ENCODE data around the gene RNF135.
A peak's percentile ranks its signal among the peaks of the same experiment; 100 is the strongest.
"Not testable (repeated sequence)": the region's sequence is repeated elsewhere in the genome, so short reads cannot be mapped to it uniquely, and the experiment has no call there.

RNF135 gene

DNA sequence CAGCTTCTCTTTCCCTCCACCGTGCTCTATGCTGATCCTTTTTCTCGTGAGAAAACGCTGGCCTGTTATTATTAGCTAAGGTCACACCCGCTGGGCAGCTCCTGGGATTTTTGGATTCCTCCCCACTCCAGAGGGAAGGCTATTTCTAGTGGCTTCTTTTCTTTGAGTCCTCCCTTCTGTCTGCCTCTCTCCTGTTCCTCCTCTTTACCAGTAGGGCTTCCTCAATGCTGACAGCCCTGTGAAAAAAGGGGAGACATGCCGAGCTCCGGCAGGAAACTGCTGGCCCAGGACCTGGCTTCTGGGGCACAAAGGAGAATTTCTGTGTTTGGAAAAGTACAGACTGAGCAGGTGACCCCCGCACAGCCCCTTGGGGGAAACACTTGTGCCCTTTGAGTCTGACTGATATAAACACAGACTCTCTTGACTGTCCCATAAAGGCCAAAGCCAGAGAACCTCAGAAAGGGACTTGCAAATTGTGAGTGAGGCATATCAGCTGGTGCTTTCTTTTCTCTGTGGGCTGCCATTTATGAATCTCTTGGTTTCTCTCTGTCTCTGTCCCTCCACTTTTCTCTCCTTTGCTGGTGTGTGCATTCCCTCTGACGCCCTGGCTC, 14.0 kb upstream of the RNF135 start:
- no peak for DNase-seq

DNA sequence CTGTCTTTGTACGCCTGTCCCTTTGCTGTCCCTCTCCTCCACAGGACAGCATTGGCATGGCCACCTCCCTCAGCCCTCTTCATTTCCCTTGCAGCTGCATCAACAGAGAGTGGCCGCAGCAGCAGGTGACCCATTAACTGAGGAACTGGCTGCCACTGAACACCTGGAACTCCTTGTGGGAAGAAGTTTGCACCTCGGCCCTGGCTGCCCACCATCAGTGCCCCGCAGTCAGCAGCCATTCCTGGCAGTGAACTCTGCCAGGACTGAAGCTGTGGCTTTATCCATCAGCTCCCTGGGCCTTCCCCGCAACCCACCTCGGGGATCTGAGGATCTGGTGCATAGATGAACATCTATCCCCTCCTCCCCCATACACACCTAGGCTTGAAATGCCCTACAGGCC, 13.1 kb upstream of the RNF135 start:
- DNase-seq, result no peak

DNA sequence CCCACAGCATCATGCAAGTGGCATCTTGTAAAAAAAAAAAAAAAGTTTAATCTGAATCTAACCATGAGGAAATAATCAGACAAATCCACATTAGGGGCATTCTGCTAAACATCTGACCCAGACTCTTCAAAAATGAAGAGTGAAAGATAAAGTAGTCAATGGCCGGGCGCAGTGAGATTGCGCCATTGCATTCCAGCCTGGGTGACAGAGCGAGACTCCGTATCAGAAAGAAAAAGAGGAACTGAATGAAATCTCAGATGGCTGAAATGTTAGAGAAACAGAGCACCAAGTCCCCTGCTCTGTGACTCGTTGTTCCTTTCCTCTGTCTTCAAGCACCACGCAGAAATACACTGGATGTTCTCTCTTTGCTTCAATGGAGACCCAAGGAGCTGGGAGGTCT, 12.7 kb upstream of the RNF135 start:
- DNase-seq, result no peak

DNA sequence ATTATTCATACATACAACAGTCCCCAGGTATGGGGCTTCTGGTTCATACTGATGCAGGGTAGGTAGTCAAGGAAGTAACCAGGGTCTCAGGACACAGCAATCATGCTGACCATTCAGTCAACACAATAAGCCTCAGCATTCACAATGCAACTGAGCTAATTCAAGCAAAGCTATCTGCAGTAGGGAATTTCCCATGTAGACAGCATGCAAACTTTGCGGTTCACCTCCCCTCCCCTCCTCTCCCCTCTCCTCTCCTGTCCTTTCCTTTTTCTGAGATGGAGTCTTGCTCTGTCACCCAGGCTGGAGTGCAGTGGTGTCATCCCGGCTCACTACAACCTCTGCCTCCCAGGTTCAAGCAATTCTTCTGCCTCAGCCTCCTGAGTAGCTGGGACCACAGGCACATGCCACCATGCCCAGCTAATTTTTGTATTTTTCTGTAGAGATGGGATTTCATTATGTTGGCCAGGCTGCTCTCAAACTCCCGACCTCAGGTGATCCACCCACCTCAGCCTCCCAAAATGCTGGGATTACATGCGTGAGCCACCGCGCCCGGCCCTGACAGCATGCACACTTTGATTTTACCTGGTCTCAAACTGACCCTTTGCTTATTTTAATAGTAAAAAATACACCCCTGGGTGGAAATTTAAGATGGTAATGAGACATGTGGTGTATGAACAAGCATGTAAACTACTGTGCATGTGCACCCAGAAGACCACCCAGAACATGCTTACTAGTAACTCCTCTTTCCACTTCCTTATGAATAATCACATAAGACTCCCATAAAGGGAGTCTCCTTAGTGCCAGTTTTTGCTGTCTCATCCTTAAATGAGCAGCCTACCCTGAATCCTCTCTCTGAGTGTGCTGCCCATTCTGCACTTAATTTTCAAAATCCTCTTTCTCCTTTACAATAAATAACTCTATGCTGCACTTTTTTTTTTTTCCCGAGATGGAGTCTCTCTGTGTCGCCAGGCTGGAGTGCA, 9.3 kb upstream of the RNF135 start:
- no peak for DNase-seq

DNA sequence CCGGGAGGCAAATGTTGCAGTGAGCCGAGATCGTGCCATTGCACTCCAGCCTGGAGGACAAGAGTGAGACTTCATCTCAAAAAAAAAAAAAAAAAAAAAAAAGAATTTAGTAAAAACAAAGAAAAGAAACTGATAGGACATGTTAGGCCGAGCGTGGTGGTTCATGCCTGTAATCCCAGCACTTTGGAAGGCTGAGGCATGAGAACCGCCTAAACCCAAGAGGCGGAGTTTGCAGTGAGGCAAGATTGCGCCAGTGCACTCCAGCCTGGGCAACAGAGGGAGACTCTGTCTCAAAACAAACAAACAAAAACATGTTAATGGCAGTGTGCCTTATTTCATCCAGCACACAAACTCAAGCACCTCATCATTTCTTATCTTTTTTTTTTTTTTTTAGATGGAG, 6.5 kb upstream of the RNF135 start:
- not testable (repeated sequence) for DNase-seq

DNA sequence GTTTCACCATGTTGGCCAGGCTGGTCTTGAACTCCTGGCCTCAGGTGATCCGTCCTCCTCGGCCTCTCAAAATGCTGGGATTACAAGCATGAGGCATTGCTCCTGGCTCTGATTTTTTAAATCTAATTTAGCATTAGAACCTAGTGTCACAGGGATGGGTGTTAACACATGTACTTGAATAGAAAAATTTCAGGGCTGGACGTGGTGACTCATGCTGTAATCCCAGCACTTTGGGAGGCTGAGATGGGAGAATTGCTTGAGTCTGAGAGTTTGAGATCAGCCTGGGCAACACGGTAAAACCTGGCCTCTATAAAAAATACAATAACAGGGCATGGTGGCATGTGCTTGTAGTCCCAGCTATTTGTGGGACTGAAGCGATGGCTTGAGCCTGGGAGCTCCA, 6.0 kb upstream of the RNF135 start:
- DNase-seq, result no peak

DNA sequence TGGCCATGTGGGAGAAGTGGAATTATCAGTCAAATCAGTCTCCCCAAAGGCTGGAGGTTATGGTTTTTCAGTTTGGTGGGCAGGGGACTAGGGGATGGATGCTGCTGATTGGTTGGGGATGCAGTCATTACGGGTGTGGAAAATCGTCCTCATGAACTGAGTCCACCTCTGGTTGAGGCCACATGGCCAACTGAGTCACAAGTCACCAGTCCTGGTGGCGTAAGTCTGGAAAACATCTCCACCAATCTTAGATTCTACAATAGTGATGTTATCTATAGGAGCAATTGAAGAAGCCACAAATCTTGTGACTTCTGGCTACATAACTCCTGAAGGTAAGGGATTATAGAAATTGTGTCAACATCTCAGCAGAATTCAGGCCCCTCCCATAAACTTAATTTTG, 5.2 kb upstream of the RNF135 start:
- no peak for DNase-seq

DNA sequence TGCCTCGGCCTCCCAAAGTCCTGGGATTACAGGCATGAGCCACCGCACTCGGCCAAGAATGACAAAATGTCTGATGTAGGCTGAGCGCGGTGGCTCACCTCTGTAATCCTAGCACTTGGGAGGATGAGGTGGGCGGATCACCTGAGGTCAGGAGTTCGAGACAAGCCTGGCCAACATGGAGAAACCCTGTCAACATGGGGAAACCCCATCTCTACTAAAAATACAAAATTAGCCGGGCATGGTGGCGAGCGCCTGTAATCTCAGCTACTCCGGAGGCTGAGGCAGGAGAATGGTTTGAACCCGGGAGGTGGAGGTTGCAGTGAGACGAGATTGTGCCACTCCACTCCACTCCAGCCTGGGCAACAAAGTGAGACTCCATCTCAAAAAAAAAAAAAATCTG, 2.9 kb upstream of the RNF135 start:
- DNase-seq, result not testable (repeated sequence)

DNA sequence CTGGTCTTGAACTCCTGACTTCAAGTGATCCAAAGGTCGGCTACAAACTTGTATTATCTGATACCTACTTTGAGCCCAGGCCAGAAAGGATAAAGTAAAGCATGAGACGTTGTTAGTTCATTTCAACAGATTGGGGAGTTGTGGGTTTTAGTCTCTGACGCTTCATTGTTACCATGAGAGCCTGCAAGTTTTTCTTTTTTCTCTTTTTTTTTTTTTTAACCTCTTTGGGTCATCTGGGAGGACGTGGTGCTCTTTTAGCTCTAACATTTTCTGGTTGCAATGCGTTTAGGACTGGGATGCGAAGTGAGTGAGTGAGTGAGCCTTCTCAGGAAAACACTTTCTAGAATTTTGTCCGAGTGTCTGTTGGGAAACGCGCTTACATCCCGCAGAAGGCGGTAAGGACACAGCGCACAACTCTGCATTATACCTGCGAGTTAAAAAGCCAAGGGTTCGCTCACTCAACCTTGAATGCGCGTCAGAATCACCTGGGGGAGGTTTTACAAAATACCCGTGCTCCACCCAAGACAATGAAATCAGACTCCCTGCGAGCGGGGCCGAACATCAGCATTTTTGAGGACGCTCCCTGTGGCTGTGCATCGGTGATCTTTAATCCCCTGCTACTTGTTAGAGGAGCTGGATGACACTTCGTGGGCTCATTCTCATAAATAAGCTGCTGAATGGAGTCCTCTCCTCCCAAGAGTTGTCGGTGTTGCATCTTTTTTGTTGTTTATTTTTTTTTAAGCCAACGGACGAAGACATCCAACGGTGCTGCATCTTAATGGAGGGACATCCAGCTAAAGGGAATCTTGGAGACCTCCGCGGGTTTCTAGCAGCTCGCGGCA, 629 bp upstream of the RNF135 start:
- peak; percentile 7 for DNase-seq

DNA sequence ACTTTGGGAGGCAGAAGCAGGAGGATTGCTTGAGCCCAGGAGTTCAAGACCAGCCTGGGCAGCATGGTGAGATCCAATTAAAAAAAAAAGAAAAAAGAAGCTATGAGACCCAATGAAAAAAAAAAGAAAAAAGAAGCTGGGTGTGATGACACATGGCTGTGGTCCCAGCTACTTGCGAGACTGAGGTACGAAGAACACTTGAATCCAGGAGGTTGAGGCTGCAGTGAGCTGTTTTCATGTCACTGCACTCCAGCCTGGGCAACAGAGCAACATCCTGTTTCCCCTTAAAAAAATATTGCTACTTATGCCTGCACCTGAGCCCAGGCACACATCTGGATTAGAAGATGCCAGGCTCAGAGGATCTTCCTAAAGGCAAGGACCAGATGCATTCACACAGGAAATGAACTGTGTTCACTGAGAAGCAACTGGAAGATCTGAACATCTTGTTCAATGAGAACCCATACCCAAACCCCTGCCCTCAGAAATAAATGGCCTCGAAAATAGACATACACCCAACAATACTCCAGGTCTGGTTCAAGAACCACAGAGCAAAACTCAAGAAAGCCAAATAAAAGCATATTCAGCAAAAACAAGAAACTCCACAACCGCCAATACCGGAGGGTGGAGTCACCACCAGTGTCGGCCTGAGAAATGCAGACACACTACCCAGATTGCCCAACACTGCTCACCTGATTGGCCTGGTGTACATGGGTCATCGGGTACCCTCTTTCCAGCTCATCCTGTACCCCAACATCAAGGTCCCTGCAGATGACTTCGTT, 4.4 kb downstream of the RNF135 start:
- no peak for DNase-seq

DNA sequence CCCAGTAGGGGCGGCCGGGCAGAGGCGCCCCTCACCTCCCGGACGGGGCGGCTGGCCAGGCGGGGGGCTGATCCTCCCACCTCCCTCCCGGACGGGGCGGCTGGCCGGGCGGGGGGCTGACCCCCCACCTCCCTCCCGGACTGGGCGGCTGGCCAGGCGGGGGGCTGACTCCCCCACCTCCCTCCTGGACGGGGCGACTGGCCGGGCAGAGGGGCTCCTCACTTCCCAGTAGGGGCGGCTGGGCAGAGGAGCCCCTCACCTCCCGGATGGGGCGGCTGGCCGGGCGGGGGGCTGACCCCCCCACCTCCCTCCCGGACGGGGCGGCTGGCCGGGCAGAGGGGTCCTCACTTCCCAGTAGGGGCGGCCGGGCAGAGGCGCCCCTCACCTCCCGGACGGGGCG, 9.1 kb downstream of the RNF135 start:
- DNase-seq, result not testable (repeated sequence)

DNA sequence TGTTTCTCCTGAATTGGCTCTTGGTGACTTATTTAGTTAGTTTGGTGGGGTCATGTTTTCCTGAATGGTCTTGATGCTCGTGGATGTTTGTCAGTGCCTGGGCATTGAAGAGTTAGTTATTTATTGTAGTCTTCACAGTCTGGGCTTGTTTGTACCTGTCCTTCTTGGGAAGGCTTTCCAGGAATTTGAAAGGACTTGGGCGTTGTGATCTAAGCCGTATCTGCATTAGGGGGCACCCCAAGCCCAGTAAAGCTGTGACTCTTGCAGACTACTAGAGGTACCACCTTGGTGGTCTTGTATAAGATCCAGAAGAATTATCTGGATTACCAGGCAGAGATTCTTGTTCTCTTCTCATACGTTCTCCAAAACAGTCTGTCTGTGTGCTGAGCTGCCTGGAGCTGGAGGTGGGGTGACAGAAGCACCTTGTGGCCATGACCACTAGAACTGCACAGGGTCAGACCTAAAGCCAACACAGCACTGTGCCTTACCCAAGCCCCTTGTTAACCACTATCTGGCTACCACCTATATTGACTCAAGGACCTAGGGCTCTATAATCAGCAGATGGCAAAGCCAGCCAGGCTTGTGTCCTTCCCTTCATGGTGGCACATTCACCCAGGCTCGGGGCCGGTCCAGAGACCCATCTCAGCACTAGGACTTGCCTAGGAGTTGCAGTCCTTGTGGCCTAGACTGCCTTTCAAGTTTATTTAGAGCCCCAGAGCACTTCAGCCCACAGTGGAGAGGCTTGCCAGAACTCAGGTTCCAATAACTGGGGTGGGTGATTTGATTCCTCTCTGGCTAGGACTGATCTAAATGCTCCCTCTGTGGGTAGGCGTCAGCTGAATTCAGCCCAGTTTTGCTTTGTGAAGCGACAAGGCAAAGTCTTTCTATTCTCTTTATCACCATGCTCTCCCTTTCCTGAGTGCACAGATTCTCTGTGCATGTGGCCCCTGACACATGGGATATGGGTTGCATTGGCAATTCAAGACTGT, 11.0 kb downstream of the RNF135 start:
- no peak for DNase-seq

DNA sequence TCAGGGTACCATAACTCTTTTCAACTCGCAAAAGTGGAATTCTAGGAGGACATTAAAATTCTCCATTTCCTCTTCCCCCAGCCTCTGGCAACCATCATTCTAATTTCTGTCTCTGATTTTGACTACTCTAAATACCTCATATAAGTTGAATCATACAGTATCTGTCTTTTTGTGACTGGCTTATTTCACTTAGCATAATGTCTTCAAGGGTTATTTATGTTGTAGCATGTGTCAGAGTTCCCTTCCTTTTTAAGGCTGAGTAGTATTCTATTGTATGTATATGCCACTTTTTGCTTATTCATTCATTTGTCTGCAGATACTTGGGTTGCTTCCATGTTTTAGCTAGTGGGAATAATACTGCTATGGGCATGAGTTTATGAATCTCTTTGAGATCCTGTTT, 12.0 kb downstream of the RNF135 start:
- no peak for DNase-seq

DNA sequence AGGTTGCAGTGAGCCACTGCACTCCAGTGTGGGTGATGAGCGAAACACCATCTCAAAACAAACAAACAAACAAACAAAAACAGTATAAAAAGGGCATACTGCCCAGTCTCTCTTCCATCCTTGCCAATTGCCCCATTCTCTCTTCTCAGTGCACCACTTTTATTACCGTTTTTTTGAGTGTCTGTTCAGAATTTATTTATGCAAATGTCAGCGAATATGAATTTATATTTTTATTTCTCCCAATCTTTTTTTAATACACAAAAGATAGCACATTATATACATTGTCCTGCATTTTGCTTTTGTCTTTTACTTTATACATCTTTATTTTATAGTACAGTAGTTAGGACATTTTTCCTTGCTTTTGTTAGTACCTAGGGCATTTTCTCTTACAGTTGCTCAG, 19.6 kb downstream of the RNF135 start:
- no peak for DNase-seq

DNA sequence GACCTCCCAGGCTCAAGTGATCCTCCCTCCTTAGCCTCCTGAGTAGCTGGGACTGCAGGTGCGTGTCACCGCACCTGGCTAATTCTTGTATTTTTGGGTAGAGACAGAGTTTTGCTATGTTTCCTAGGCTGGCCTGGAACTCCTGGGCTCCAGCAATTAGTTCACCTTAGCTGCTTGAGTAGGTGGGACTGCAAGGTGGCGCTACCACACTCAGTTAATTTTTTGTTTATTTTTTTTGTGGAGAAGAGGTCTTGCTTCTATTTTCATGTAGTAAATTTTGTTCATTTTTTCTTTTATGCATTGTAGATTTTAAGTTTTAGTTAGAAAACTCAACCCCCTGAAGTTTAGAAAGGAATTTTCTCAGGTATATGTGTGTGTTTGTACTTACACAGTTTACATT, 21.7 kb downstream of the RNF135 start:
- DNase-seq, result no peak

DNA sequence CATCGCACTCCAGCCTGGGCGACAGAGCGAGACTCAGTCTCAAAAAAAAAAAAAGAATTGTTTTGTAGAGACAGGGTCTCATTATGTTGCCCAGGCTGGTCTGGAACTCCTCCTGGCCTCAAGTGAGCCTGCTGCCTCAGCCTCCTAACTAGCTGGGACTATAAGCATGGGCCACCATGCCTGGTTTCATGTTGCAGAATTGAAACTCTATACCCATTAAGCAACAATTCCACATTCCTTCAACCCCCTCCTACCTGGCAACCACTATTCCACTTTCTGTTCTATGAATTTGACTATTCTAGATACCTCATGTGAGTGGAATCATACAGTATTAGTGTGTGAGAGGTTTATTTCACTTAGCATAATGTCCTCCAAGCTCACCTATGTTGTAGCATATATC, 24.5 kb downstream of the RNF135 start:
- no peak for DNase-seq

DNA sequence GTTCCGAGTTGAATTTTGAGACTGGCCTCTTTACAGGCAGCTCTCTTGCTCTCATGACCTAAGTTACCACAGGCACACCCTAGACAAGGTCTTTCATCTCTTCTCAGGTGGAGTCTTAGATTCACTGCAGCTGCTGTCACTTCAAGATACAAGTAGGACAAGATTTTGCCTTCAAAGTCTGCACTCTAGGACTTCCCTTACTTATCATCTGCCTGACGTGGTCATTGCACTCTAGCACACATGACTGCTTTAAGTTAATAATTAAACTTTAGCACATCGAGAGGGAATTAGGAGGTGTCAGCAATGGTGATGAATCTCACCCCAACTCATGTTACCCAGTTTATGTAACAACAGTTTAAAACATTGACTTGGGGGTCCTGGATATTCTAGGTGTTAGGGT, 25.6 kb downstream of the RNF135 start:
- DNase-seq, result no peak

DNA sequence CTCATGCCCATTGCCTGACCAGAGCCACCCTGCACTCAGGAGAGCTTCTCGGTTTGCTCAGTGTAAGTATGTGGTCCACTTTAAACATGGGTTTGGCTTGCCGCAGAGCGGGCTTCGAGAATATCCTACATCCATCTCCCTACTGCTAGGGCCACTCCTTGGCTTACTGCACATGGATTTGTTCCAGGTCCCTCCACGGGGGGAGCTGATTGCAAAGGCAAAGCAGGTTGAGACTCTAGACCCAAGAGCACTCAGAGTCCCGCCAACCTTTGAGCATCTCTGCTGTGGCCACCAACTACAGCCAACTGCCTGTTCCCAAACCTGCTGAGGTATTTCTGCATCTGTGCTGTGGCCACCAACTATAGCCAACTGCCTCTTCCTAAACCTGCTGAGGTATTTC, 26.4 kb downstream of the RNF135 start:
- DNase-seq, result no peak

DNA sequence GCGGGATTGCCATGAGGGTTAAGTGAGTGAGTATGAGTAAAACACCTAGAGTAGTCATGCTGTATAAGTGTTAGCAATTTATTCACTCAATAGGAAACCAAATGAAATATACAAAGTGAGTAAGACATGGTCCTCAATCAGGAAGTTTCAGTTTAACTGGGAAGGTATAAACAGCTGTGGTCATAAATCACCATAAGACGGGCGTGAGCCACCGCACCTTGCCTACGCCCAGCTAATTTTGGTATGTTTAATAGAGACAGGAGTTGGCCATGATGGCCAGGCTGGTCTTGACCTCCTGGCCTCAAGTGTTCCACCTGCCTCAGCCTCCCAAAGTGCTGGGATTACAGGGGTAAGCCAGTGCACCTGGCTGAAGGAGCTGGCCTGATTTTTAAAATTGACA, 27.0 kb downstream of the RNF135 start:
- no peak for DNase-seq

DNA sequence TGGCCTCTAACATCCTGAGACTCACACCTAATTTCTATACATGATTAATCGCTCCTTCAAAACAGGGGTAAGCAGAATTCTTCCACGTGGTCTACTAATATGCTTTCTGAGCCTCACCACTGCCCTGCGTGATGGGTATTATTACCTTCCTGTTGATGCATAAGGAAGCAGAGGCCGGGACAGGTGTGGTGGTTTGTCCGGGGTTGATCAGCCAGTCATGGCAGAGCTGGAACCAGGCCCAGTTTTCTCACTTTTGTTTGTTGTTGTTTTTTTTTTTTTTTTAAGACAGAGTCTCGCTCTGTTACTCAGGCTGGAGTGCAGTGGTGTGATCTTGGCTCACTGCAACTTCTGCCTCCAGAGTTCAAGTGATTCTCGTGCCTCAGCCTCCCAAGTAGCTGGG, 31.2 kb downstream of the RNF135 start:
- DNase-seq, result no peak

DNA sequence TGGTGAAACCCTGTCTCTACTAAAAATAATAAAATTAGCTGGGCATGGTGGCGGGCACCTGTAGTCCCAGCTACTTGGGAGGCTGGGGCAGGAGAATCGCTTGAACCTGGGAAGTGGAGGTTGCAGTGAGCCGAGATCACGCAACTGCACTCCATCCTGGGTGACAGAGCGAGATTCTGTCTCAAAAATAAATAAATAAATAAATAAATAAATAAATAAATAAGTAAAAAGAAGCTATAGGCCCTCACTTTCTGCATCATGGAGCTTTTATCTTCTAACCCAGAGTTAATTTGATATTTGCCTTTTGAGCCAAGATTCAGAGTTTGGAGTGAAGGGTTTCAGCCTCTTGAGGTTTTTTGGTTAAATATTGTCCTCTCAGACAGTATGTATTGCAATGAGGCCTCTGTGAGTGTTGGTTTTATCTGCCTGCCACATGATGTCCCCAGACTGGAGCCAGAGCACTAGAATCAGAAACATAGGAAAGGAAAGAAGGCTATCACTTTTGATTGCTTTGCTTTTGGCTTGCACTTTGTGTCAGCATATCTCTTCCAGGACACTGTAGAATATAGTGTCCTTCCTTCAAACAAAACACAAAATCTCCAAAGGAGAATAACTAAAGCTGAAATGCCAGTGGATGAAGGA, 32.5 kb downstream of the RNF135 start:
- no peak for DNase-seq

Measured in CD4-positive, alpha-beta T cell treated with Interleukin-6 for 4 hours (primary cell).